NCI-H446 (cell line): ENCODE results near the gene ABT1.
A peak's percentile ranks its signal among the peaks of the same experiment; 100 is the strongest.

Experiments
- DNase-seq, 2 experiments: peaks; one replicate each; lab custom pipeline; 2025; lab: John Stamatoyannopoulos, UW

The ABT1 gene

DNA sequence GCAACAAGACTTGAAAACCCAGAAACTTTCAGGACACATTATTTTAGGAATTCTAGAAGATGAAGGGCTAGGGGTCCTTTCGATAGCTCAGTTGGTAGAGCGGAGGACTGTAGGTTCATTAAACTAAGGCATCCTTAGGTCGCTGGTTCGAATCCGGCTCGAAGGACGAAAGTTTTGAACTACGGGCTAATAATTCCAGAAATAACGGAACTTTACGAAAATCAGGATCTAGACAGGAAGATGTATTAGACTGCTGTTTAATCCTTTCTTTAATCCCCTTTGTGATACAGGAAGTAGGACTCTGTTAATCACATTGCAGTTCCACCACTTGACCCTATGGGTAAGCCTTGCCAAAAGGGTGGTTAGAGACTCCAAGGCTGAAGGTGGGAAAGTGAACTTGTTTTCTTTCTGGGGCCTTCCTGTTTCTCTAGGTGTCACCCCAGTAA lies 21.2 kb upstream of the ABT1 start:
- peak; percentile 33 to 63 for DNase-seq

DNA sequence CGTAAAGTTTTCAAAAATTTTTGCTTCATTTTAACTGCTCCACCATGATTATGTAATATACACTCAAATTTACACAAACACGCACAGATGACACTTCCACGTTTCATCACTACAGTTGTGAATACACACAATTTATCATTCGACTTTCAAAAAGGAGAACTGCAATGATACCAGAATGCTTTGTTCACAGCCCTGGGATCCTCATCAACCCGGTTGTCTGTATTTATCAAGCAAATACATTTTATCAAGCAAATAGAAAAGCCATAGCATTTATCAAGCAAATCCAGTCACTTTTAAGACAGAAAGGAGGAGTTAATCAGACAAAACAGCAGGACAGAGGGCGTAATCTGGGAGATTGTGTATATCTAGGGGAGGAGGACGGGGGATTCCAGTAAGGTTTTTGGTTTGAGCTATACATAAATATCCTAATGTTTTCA lies 20.3 kb upstream of the ABT1 start:
- DNase-seq = no peak

GRCh38 chr6:26576929-26577719 lies 19.6 kb upstream of the ABT1 start:
- peak; percentile 22 to 58 for DNase-seq

DNA sequence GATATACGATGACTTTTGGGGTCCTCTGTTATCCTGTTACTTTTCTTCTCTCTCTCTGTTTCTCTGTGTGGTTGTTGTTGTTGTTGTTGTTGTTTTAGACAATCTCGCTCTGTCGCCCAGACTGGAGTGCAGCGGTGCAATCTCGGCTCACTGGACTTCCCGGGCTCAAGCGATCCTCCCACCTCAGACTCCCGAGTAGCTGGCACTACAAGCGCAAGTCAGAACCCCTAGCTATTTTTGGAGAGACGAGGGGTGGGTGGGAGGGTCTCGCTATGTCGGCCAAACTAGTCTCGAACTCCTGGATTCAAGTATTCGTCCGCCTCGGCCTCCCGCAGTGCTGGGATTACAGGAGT lies 19.1 kb upstream of the ABT1 start:
- DNase-seq = no peak

GRCh38 chr6:26578279-26578678 lies 18.5 kb upstream of the ABT1 start:
- no peak for DNase-seq

DNA sequence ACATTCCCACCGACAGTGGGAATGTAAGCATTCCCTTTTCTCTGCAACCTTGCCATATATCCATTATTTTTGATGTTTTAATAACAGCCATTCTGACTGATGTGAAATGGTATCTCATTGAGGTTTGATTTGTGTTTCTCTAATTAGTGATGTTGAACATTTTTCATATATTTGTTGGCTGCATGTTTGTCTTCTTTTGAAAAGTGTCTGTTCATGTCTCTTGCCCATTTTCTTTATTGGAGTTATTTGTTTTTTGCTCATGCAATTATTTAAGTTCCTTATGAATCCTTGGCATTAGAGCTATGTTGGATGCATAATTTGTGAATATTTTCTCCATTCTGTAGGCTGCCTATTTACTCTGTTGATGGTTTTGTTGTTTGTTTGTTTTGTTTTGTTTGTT lies 18.0 kb upstream of the ABT1 start:
- no peak for DNase-seq

DNA sequence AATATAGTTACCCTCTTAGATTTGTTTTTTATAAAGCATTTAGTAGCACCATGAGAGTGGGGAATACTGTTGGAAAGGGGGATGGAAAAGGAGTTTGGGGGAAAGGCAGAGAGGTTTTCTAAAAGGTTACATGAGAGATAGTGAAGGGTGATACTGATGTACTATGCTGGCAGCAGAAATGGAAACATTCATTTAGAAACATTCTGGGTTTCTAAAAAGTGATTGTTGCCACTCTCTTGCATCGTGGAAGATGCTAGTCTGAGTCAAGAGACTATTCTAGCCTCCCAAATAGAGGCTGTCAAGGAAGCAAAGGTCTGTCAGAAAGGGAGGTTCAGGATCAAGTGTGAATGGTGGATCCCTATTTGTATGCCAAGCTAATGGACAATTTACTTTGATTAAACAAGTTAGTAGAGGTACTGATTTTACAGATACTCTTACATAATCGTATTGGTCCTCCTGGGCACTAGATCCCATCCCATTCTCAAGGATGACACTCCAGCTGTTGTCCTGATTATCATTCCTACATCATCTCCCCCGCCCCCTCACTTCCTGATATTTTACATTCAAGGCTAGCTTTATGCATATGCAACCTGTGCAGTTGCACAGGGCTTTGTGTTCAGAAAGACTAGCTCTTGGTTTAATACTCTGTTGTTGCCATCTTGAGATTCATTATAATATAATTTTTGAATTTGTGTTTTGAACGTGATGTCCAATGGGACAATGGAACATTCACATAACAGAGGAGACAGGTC lies 15.4 kb upstream of the ABT1 start:
- no peak for DNase-seq

DNA sequence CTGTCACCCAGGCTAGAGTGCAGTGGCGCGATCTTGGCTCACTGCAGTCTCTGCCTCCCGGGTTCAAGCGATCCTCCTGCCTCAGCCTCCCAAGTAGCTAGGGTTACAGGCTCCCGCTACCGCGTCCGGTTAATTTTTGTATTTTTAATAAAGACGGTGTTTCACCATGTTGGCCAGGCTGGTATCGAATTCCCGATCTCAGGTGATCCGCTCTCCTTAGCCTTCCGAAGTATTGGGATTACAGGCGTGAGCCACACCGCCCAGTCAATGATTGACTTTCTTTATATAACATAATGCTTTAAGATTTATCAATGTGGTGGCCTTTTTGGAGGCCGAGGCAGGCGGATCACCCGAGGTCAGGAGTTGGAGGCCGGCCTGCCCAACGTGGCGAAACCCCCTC lies 7.8 kb upstream of the ABT1 start:
- no peak for DNase-seq

GRCh38 chr6:26592649-26593048 lies 4.1 kb upstream of the ABT1 start:
- no peak for DNase-seq

DNA sequence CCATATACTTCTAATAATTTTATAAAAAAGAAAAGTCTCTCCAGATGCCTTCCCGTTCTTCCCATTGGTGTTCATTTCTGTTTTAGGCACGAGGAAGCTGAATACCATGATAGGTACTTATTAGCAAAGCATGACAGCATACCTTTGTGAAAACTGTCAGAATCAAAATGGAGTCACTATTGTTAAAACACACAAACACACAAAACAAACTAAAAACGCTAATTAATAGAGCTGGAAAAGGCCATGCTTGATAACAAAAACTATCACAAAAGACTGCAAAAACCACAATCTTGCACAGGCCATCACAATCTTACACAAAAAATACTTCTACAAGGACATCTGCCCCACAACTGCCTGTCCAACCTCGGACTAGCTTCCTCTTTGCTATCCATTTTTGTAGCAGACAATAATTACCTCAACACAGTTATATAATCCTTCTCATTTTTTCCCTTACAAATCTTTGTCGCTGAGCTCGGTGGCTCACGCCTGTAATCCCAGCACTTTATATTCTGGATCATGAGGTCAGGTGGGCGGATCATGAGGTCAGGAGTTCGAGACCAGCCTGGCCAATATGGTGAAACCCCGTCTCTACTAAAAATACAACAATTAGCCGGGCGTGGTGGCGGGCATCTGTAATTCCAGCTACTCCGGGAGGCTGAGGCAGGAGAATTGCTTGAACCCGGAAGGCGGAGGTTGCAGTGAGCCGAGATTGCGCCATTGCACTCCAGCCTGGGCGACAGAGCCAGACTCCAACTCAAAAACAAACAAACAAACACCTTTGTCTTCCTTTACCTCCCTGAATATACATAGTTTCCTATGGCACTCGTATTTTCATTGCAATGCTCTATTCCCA lies 3.2 kb upstream of the ABT1 start:
- no peak for DNase-seq

- DNase-seq = no peak
Observed at GRCh38 chr6:26594131-26594498, 2.6 kb upstream of the ABT1 start.

DNA sequence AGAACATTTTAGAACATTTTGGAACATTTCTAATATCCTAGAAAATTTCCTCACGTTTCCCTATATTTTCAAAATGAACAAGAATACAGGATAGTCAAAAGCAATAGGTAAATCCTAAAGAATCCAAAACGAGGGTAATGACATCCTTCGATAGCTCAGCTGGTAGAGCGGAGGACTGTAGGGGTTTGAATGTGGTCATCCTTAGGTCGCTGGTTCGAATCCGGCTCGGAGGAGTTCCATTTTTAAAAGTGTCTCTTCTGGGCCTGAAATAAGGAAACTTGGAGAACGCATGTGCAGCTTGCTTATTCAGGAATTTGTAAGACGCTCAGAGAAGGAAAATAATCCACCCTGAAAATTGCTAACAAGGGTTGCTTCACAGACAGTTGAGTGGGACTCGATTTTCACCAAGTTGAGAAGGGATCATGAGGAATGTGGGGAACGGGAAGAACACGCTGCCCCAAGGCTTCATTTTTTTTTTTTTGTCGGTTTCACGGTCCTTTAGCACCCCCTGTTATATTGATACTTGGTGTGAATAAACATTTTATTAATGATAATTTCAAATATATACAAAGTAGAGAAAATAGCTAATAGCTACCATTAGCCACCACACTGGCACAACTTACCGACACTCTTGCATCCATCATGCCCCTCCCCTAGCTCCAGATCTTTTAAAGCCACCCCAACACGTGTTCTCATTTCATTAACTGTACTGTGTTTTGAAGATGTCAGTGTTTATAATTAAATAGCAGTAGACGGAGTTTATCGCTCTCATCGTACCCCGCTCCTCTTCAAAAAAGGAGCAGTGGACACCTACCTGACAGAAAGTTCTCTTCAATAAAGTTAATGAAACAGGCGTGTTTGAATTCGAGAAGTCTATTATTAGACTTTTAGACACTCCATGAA lies 1.8 kb upstream of the ABT1 start:
- peak; percentile 3 to 64 for DNase-seq

GRCh38 chr6:26595669-26596269 lies 984 bp upstream of the ABT1 start:
- peak; percentile 76 to 94 for DNase-seq

- no peak for DNase-seq
Observed at GRCh38 chr6:26597389-26597766, 625 bp downstream of the ABT1 start.

DNA sequence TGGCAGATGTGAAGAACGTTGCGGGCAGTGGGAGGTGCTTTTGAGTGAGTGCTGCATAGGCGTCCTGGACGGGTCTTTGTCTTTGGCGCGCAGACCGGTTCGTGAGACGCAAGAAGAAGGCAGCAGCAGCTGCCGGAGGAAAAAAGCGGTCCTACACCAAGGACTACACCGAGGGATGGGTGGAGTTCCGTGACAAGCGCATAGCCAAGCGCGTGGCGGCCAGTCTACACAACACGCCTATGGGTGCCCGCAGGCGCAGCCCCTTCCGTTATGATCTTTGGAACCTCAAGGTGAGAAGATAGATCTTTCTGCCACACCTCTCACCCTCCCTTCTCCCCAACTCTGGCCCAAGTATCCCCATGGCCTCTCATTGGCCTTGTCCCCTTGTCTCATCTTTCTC lies 1.1 kb downstream of the ABT1 start:
- no peak for DNase-seq

GRCh38 chr6:26598267-26598666 lies 1.5 kb downstream of the ABT1 start:
- DNase-seq = no peak

DNA sequence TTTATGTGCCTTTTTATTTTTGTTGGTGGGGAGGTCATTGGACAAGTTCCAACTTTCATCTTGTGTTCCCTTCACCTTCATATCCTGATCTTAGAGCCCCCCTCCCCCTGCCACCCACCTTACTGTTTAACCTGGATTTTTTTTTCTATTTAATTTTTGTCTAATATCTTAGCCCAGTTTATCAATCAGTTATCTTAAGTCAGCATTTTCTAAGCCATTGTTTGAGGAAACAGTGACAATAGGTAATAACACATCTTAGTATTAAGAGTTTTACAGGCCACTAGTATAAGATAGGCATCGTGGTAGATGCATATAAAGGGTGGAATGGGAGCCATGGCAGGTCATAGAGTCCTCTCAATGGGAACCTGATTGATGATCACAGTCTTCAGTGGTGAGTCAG lies 2.4 kb downstream of the ABT1 start:
- no peak for DNase-seq

- no peak for DNase-seq
Observed at GRCh38 chr6:26599591-26599990, 2.8 kb downstream of the ABT1 start.

- DNase-seq = no peak
Observed at GRCh38 chr6:26600759-26601158, 4.0 kb downstream of the ABT1 start.

DNA sequence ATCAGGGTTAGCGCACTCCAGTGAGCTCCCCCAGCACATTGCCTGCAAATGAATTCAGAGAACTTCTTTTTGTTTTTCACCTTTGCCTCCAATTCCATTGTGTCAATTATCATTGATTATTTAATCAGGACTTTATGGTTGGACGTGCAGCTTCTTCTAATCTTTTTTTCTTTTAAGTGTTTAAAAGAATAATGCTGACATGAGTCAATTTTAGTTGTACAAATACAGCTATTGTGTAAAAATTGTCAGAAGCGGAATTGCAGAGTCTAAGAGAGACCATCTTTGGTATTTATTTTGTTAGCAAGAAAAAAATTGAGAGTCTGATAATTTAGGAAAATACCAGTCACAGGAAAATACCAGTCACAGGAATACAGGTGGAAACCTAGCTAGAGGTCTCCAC lies 5.5 kb downstream of the ABT1 start:
- DNase-seq = no peak

DNA sequence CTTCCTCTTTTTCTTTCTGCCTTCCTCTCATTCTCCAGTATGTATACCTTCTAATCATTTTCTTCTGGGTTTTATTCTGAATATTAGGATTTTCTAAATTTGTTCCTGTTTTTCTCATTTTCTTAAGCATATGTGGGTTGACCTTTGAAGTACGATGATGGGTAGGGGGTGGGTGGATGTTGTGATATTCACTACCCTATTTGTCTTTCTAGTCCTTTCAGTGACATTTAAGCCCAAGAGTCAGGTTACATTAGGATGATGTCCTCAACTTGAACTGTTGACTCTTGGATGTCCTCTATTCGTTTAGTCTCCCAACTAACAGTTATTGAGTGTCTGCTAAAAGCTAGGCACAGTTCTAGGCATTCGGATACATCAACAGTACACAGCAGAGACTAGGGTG lies 7.3 kb downstream of the ABT1 start:
- no peak for DNase-seq
